Peyer's patch (tissue), 4 donors: ENCODE data around the gene OR52H1.

Experiments used
- CTCF ChIP-seq, 6 experiments: fragments of 450-650 bp in 4 of 6; fragments of 200-600 bp in 2 of 6; sonication (generic) in 1 of 6; IDR thresholded peaks; one replicate each; pipeline ENCODE4 v1.5.1; 2017 to 2019; ENCODE audit warnings: antibody characterized with exemption in 6 of 6, mild to moderate bottlenecking in 3 of 6, moderate library complexity in 1 of 6
- POLR2A ChIP-seq, 2 donors: fragments of 450-650 bp; IDR thresholded peaks; one replicate each; pipeline ENCODE4 v1.5.1; 2017; ENCODE audit warnings: antibody characterized with exemption in 2 of 2, mild to moderate bottlenecking in 2 of 2, moderate library complexity in 2 of 2

- no peak for TF ChIP-seq CTCF (IDR thresholded peaks at IDR 0.05)
- TF ChIP-seq POLR2A (IDR thresholded peaks at IDR 0.05), result no peak
These were observed 32.7 kb upstream of the OR52H1 start for GRCh38 chr11:5581014-5581413.
